ENCODE data around the gene LRRC14B.

The LRRC14B gene

GRCh38 chr5:171801-172331, 19.4 kb upstream of the LRRC14B start:
- Histone ChIP-seq H3K27me3 (ENCODE audit: control insufficient read depth, insufficient read depth, low read length) (no peaks in the 10 kb centered on the region), H3K27ac (ENCODE audit: low read depth, low read length) (no peak overlapping the region), H3K4me3 (ENCODE audit: low read length) (no peak overlapping the region), H3K4me1 (ENCODE audit: control insufficient read depth, insufficient read depth, low read length) (no peaks in the 10 kb centered on the region), H3K9ac (ENCODE audit: low read length) (no peak overlapping the region), H3K36me3 (ENCODE audit: control insufficient read depth, insufficient read depth, low read length) (no peaks in the 10 kb centered on the region)

GRCh38 chr5:172421-172820, 18.9 kb upstream of the LRRC14B start:
- Histone ChIP-seq H3K4me1 (ENCODE audit: control insufficient read depth, insufficient read depth, low read length) (no peaks in the 10 kb centered on the region), H3K4me3 (ENCODE audit: low read length) (no peak overlapping the region), H3K36me3 (ENCODE audit: control insufficient read depth, insufficient read depth, low read length) (no peaks in the 10 kb centered on the region), H3K27ac (ENCODE audit: low read depth, low read length) (no peak overlapping the region), H3K9ac (ENCODE audit: low read length) (no peak overlapping the region), H3K27me3 (ENCODE audit: control insufficient read depth, insufficient read depth, low read length) (no peaks in the 10 kb centered on the region)

GRCh38 chr5:172841-173251, 18.4 kb upstream of the LRRC14B start:
- H3K36me3 ChIP-seq (ENCODE audit: control insufficient read depth, insufficient read depth, low read length) = no peaks in the 10 kb centered on the region
- no peaks in the 10 kb centered on the region for H3K27me3 ChIP-seq (ENCODE audit: control insufficient read depth, insufficient read depth, low read length)
- no peak overlapping the region for H3K9ac ChIP-seq (ENCODE audit: low read length)
- H3K4me1 ChIP-seq (ENCODE audit: control insufficient read depth, insufficient read depth, low read length) = no peaks in the 10 kb centered on the region
- H3K4me3 ChIP-seq (ENCODE audit: low read length) = no peak overlapping the region
- no peak overlapping the region for H3K27ac ChIP-seq (ENCODE audit: low read depth, low read length)

GRCh38 chr5:173392-174290, 17.7 kb upstream of the LRRC14B start:
- Histone ChIP-seq H3K4me1 (ENCODE audit: control insufficient read depth, insufficient read depth, low read length) (no peaks in the 10 kb centered on the region), H3K36me3 (ENCODE audit: control insufficient read depth, insufficient read depth, low read length) (no peaks in the 10 kb centered on the region), H3K27ac (ENCODE audit: low read depth, low read length) (no peak overlapping the region), H3K4me3 (ENCODE audit: low read length) (no peak overlapping the region), H3K27me3 (ENCODE audit: control insufficient read depth, insufficient read depth, low read length) (no peaks in the 10 kb centered on the region), H3K9ac (ENCODE audit: low read length) (no peak overlapping the region)

GRCh38 chr5:174291-174600, 17.0 kb upstream of the LRRC14B start:
- Histone ChIP-seq H3K9ac (ENCODE audit: low read length) (no peak overlapping the region), H3K4me1 (ENCODE audit: control insufficient read depth, insufficient read depth, low read length) (no peaks in the 10 kb centered on the region), H3K27ac (ENCODE audit: low read depth, low read length) (no peak overlapping the region)

DNA sequence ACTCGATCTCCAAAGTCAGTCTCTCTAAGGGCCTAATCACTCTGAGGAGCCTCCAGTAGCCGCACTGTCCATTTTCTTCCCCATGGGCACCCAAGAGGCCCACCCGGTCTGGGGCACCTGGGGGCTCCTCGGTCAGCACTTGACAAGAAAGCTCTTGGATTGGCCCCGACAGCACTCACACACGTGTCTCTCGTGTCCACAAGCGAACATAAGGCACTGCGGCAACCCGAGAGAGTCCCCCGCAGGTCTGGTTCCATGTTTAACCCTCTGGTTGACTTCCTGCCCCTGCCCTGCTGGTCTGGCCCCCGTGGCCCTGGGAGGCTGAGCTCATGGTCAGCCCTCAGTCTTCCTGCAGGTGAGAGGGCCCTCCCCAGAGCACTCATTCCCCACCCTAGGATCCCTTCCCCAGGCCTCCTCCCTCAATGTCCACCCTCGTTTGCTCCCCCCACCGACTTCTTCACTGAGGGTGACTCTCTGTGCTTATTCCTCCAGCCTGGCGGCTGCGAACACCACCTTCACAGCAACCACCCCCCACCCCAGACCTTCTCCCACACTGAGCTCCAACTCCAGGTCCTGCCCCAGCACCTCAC, 16.3 kb upstream of the LRRC14B start:
- H3K27me3 ChIP-seq (ENCODE audit: control insufficient read depth, insufficient read depth, low read length) = no peaks in the 10 kb centered on the region
- H3K27ac ChIP-seq (ENCODE audit: low read depth, low read length) = no peak overlapping the region
- H3K4me3 ChIP-seq (ENCODE audit: low read length) = no peak overlapping the region
- no peaks in the 10 kb centered on the region for H3K36me3 ChIP-seq (ENCODE audit: control insufficient read depth, insufficient read depth, low read length)
- no peaks in the 10 kb centered on the region for H3K4me1 ChIP-seq (ENCODE audit: control insufficient read depth, insufficient read depth, low read length)
- no peak overlapping the region for H3K9ac ChIP-seq (ENCODE audit: low read length)

More at GRCh38 chr5:174291-174600, 17.0 kb upstream of the LRRC14B start:
- Histone ChIP-seq H3K27me3 (ENCODE audit: control insufficient read depth, insufficient read depth, low read length) (no peaks in the 10 kb centered on the region), H3K4me3 (ENCODE audit: low read length) (no peak overlapping the region), H3K36me3 (ENCODE audit: control insufficient read depth, insufficient read depth, low read length) (no peaks in the 10 kb centered on the region)

DNA sequence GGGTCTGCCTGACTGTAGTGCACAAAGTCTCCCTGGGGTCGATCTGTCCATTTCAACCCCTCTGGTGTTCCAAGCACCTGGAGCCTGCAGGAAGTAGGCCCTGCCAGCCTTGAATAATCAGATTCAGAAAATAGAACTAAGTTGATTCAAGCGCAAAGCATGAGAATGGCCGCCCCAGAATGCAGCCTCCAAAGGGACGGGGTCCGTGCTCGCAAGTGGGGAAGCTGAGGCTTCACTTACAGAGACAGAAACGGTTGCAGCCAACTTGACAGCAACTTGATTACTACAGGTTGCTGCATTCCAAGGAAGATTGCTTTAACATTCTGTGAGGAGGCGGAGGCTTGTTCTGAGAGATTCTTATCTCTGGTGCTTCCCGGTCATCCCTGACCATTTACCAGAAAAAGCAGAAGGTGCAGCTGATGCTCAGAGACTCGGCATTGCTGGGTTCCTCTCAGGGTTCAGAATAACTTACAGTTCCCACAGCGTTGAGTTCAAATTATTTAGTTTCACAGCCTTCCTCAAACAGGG, 14.9 kb upstream of the LRRC14B start:
- H3K9ac ChIP-seq (ENCODE audit: low read length) = no peak overlapping the region
- H3K27ac ChIP-seq (ENCODE audit: low read depth, low read length) = no peak overlapping the region
- no peaks in the 10 kb centered on the region for H3K36me3 ChIP-seq (ENCODE audit: control insufficient read depth, insufficient read depth, low read length)
- H3K4me1 ChIP-seq (ENCODE audit: control insufficient read depth, insufficient read depth, low read length) = no peaks in the 10 kb centered on the region
- H3K4me3 ChIP-seq (ENCODE audit: low read length) = no peak overlapping the region
- H3K27me3 ChIP-seq (ENCODE audit: control insufficient read depth, insufficient read depth, low read length) = no peaks in the 10 kb centered on the region

- Histone ChIP-seq H3K4me3 (ENCODE audit: low read length) (no peak overlapping the region), H3K27ac (ENCODE audit: low read depth, low read length) (no peak overlapping the region)
Measured at GRCh38 chr5:178110-178509, 13.2 kb upstream of the LRRC14B start.

DNA sequence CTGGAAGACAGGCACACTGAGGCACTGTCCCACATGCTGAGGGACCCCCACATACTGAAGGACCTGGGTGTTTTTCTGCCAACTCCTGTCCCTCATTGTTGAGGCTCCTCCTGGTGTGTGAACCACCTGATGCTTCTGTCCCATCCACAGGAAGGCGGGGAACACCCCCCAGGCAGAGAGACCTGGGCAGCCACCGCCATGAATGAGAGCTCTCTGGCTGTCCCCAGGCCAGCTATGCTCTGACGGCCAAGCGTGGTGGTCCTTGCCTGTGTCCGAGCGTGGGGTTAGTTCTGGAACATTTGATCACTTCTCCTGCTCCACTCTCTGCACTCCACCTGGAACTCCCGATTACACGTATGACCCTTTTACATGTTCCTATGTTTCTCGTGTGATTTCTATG, 11.9 kb upstream of the LRRC14B start:
- H3K27ac ChIP-seq (ENCODE audit: low read depth, low read length) = no peak overlapping the region
- H3K36me3 ChIP-seq (ENCODE audit: control insufficient read depth, insufficient read depth, low read length) = no peaks in the 10 kb centered on the region
- no peaks in the 10 kb centered on the region for H3K27me3 ChIP-seq (ENCODE audit: control insufficient read depth, insufficient read depth, low read length)
- H3K4me3 ChIP-seq (ENCODE audit: low read length) = no peak overlapping the region
- no peaks in the 10 kb centered on the region for H3K4me1 ChIP-seq (ENCODE audit: control insufficient read depth, insufficient read depth, low read length)
- H3K9ac ChIP-seq (ENCODE audit: low read length) = no peak overlapping the region

More at GRCh38 chr5:178110-178509, 13.2 kb upstream of the LRRC14B start:
- Histone ChIP-seq H3K27me3 (ENCODE audit: control insufficient read depth, insufficient read depth, low read length) (no peaks in the 10 kb centered on the region), H3K36me3 (ENCODE audit: control insufficient read depth, insufficient read depth, low read length) (no peaks in the 10 kb centered on the region), H3K4me1 (ENCODE audit: control insufficient read depth, insufficient read depth, low read length) (no peaks in the 10 kb centered on the region), H3K9ac (ENCODE audit: low read length) (no peak overlapping the region)

- no peaks in the 10 kb centered on the region for H3K36me3 ChIP-seq (ENCODE audit: control insufficient read depth, insufficient read depth, low read length)
- H3K9ac ChIP-seq (ENCODE audit: low read length) = no peak overlapping the region
- H3K27me3 ChIP-seq (ENCODE audit: control insufficient read depth, insufficient read depth, low read length) = no peaks in the 10 kb centered on the region
- no peak overlapping the region for H3K27ac ChIP-seq (ENCODE audit: low read depth, low read length)
- no peaks in the 10 kb centered on the region for H3K4me1 ChIP-seq (ENCODE audit: control insufficient read depth, insufficient read depth, low read length)
- H3K4me3 ChIP-seq (ENCODE audit: low read length) = no peak overlapping the region
Measured at GRCh38 chr5:180286-180918, 10.9 kb upstream of the LRRC14B start.

GRCh38 chr5:181160-181559, 10.1 kb upstream of the LRRC14B start:
- Histone ChIP-seq H3K4me3 (ENCODE audit: low read length) (no peak overlapping the region), H3K9ac (ENCODE audit: low read length) (no peak overlapping the region), H3K27me3 (ENCODE audit: control insufficient read depth, insufficient read depth, low read length) (no peaks in the 10 kb centered on the region), H3K36me3 (ENCODE audit: control insufficient read depth, insufficient read depth, low read length) (no peaks in the 10 kb centered on the region), H3K4me1 (ENCODE audit: control insufficient read depth, insufficient read depth, low read length) (no peaks in the 10 kb centered on the region), H3K27ac (ENCODE audit: low read depth, low read length) (no peak overlapping the region)

GRCh38 chr5:181566-181965, 9.7 kb upstream of the LRRC14B start:
- no peaks in the 10 kb centered on the region for H3K36me3 ChIP-seq (ENCODE audit: control insufficient read depth, insufficient read depth, low read length)
- H3K27ac ChIP-seq (ENCODE audit: low read depth, low read length) = no peak overlapping the region
- no peak overlapping the region for H3K9ac ChIP-seq (ENCODE audit: low read length)
- H3K27me3 ChIP-seq (ENCODE audit: control insufficient read depth, insufficient read depth, low read length) = no peaks in the 10 kb centered on the region
- no peak overlapping the region for H3K4me3 ChIP-seq (ENCODE audit: low read length)
- H3K4me1 ChIP-seq (ENCODE audit: control insufficient read depth, insufficient read depth, low read length) = no peaks in the 10 kb centered on the region

Data from rectal smooth muscle tissue (tissue), 1 donor.